GM12875 (cell line): ENCODE data around the gene PLXNA2.

Experiments
- H3K4me3 ChIP-seq: one replicate; pipeline ENCODE4 v1.5.1; 2011; ENCODE audit warnings: low read depth, low read length, control low read depth
- TF ChIP-seq, protein P1 (sequence below): IDR thresholded peaks from 2 replicates; pipeline ENCODE4 v1.5.1; 2011; ENCODE audit warnings: low read depth, mild to moderate bottlenecking, control low read depth, inconsistent platforms, low read length, moderate library complexity, borderline replicate concordance; ENCODE audit not compliant: insufficient read depth

The PLXNA2 gene

DNA sequence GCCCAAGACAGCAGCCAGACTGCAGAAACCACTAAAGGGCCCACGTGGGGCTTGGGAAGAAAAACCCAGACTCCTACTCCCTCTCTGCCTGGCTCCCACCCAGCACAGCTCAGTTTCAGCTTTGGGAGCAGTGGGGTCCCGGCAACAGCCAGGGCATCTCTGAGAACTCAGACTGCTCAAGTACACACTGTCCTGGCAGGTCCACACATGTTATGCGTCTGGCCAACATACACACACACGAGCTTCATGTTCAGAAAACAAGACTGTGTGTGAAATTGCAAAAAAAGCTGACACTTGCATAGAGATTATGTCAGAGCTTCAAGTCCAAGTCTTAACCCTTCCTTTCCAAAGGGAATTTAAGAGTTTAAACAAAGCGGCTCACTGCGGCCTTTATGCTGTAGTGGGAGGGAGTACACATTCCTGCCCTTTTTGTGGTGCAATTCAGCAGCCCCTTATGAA, 196.7 kb downstream of the PLXNA2 start:
- TF ChIP-seq, protein P1, sequence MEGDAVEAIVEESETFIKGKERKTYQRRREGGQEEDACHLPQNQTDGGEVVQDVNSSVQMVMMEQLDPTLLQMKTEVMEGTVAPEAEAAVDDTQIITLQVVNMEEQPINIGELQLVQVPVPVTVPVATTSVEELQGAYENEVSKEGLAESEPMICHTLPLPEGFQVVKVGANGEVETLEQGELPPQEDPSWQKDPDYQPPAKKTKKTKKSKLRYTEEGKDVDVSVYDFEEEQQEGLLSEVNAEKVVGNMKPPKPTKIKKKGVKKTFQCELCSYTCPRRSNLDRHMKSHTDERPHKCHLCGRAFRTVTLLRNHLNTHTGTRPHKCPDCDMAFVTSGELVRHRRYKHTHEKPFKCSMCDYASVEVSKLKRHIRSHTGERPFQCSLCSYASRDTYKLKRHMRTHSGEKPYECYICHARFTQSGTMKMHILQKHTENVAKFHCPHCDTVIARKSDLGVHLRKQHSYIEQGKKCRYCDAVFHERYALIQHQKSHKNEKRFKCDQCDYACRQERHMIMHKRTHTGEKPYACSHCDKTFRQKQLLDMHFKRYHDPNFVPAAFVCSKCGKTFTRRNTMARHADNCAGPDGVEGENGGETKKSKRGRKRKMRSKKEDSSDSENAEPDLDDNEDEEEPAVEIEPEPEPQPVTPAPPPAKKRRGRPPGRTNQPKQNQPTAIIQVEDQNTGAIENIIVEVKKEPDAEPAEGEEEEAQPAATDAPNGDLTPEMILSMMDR, result no peak
- H3K4me3 ChIP-seq, result no peak overlapping the region

GRCh38 chr1:208045463-208046260, 198.5 kb downstream of the PLXNA2 start:
- TF ChIP-seq, protein P1, result 0 out of 2 replicates have a peak, but pooled peaks have one; percentile 13
- no peak overlapping the region for H3K4me3 ChIP-seq

- no peak overlapping the region for H3K4me3 ChIP-seq
- TF ChIP-seq, protein P1, result no peak
These were observed 199.4 kb downstream of the PLXNA2 start for GRCh38 chr1:208044589-208045462.

DNA sequence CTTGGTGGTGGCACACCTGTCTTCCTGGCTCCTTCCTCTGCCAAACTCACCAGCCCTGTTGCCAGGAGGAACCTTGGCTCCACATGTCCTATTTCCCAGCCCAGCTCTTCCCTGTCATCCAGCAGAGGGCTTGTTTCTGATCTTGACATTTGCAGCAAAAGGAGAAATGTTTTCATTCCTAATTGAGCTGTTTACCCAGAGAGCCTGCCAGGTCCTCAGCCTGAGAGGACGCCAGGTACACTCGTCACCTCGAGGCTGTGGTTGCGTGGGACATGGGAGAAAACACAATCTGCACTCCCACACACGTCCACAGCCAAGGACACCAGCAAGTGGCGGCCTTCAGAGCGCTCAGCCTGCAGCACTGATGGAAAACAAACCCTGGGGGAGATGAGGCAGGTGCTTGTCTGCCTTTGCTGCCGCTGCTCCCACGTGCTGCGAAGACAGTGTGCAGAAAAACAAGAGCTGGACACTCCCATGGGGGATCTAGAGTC, 200.4 kb downstream of the PLXNA2 start:
- TF ChIP-seq, protein P1, result no peak
- no peak overlapping the region for H3K4me3 ChIP-seq

DNA sequence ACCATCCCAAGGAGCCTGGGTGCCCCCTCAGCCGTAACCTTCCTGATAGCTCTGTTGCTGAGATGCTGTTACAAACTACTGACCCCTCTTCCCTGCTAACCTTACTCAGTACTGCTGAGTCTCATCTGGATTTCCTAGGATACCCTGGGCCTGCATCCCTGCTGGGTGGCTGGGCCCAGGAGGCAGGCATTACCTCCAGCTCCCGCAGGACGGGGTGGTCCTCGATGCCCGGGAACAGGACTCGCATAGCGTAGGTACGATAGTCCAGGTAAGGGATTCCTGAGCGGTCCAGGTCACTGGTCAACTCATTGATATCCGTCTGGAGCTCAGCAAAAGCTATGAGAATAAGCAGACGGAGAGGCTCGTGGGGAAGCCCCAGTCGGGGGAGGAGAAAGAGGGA, 201.3 kb downstream of the PLXNA2 start:
- TF ChIP-seq, protein P1, result no peak
- H3K4me3 ChIP-seq, result no peak overlapping the region

DNA sequence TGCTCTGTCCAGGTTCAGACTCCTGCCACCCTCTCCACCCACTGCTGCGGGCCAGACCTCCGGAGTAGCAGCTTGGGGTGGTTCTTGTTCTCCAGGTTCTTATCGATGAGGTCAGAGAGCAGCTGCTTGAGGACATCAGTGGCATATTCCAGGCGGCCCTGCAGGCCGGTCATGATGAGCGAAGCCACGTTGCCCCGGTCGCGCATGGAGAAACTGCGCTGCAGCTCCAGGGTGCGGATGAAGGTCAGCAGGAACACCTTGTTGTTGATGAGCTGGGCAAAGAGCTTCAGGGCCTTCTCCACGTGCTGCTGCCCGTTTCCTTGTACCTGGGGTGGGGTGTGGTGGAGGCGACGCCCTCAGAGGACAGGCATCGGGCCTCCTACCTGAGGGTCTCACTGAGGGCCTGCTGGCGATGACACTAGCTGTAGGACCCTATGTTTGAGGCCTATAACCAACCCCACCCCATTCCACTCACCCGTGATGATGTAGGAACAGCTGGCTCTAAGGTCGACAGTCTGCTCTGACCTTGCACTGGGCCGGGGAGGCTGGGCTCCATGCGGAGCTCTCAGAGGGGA, 202.1 kb downstream of the PLXNA2 start:
- H3K4me3 ChIP-seq, result no peak overlapping the region
- TF ChIP-seq, protein P1, result no peak
